ENCODE measurements around the gene TNFRSF6B.
"Not testable (repeated sequence)": the region's sequence is repeated elsewhere in the genome, so short reads cannot be mapped to it uniquely, and the experiment has no call there.

The TNFRSF6B gene

GRCh38 chr20:63663332-63664066, 33.0 kb upstream of the TNFRSF6B start:
- TF ChIP-seq CTCF (IDR thresholded peaks at IDR 0.05; ENCODE audit: low read depth, low read length, missing control alignments): no peak
- H3K4me3 ChIP-seq (ENCODE audit: low read depth, low read length): no peak overlapping the region
- DNase-seq (ENCODE audit: low read depth): no peak

- no peak overlapping the region for H3K4me3 ChIP-seq (ENCODE audit: low read depth, low read length)
- TF ChIP-seq CTCF (IDR thresholded peaks at IDR 0.05; ENCODE audit: low read depth, low read length, missing control alignments): no peak
- DNase-seq (ENCODE audit: low read depth): no peak
These were observed 32.2 kb upstream of the TNFRSF6B start for GRCh38 chr20:63664143-63664851.

GRCh38 chr20:63664861-63665594, 31.4 kb upstream of the TNFRSF6B start:
- DNase-seq (ENCODE audit: low read depth): no peak
- TF ChIP-seq CTCF (IDR thresholded peaks at IDR 0.05; ENCODE audit: low read depth, low read length, missing control alignments): no peak

DNA sequence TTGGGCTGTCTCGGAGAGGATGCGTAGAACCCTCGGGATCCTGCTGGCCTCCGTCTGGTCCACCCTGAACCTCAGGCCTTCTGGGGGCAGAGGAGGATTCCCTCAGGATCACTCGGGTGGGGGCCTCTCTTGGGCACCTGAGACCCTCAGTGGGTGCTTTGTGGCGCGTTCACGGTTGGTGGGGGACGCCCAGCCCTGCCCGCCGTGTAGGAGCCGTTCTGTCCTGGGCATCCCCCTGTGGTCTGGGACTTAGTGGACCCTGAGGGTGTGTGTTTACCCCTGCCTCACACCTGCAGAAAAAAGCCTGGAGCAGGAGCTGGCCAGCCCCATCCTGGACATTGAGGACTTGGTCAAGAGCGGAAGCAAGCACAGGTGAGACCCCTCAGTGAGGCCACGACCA, 30.7 kb upstream of the TNFRSF6B start:
- DNase-seq (ENCODE audit: low read depth): no peak
- no peak for TF ChIP-seq CTCF (IDR thresholded peaks at IDR 0.05; ENCODE audit: low read depth, low read length, missing control alignments)

More at GRCh38 chr20:63664861-63665594, 31.4 kb upstream of the TNFRSF6B start:
- H3K4me3 ChIP-seq (ENCODE audit: low read depth, low read length): no peak overlapping the region

GRCh38 chr20:63667858-63668257, 28.6 kb upstream of the TNFRSF6B start:
- no peak for TF ChIP-seq CTCF (IDR thresholded peaks at IDR 0.05; ENCODE audit: low read depth, low read length, missing control alignments)

More for the DNA sequence above, 30.7 kb upstream of the TNFRSF6B start:
- H3K4me3 ChIP-seq (ENCODE audit: low read depth, low read length): no peak overlapping the region

DNA sequence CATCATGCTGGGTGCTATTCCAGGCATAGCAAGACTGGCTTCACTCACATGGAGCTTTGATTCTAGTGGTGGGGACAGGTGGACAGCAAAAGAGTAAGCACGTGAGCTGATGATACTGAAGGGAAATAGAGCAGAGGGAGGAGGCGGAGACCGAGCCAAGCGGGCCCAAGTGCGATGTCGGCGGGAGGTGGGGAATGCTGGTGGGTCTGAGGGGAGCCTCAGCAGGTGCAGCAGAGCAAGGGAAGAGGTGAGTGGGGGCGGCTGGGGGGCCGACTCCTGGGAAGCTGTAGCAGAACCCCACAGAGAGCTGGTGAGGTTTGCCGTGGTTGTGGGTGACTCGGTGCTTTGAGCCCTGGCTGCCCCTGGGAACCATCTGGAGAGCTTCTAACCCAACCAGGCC, 28.1 kb upstream of the TNFRSF6B start:
- no peak overlapping the region for H3K4me3 ChIP-seq (ENCODE audit: low read depth, low read length)
- DNase-seq (ENCODE audit: low read depth): no peak
- no peak for TF ChIP-seq CTCF (IDR thresholded peaks at IDR 0.05; ENCODE audit: low read depth, low read length, missing control alignments)

More at GRCh38 chr20:63667858-63668257, 28.6 kb upstream of the TNFRSF6B start:
- DNase-seq (ENCODE audit: low read depth): no peak
- H3K4me3 ChIP-seq (ENCODE audit: low read depth, low read length): no peak overlapping the region

- not testable (repeated sequence) for H3K4me3 ChIP-seq (ENCODE audit: low read depth, low read length); DNase-seq (ENCODE audit: low read depth)
These were observed 24.8 kb upstream of the TNFRSF6B start for GRCh38 chr20:63671695-63672094.

Measured in GM12864 (cell line).